Tibial nerve (tissue), 4 donors: ENCODE data around the gene STAT1. TPM values are rescaled to one million over a fixed set of nuclear protein-coding genes. Genes with fewer than 3 reads are reported as not detected.
A peak's percentile ranks its signal among the peaks of the same experiment; 100 is the strongest.
"Not testable (repeated sequence)": the region's sequence is repeated elsewhere in the genome, so short reads cannot be mapped to it uniquely, and the experiment has no call there.

ENCODE experiments used
- DNase-seq, 2 donors: peaks; one replicate each; pipeline ENCODE4 v3.0.0-alpha.2; 2019; ENCODE audit warnings: low spot score in 2 of 2
- H3K27ac ChIP-seq, 4 donors: fragments of 200-600 bp; sonication (generic) in 3 of 4; one replicate each; pipeline ENCODE4 v1.5.1; 2017 to 2019; ENCODE audit warnings: mild to moderate bottlenecking in 1 of 4
- H3K27me3 ChIP-seq, 2 donors: fragments of 200-600 bp; sonication (generic) in 1 of 2; one replicate each; pipeline versions ENCODE4 v1.5.1 to v1.6.0; 2017 to 2019
- H3K36me3 ChIP-seq, 3 donors: fragments of 200-600 bp; sonication (generic); one replicate each; pipeline ENCODE4 v1.5.1; 2018 to 2019
- H3K4me1 ChIP-seq, 4 donors: fragments of 200-600 bp; sonication (generic) in 3 of 4; one replicate each; pipeline ENCODE4 v1.5.1; 2017 to 2019
- H3K4me3 ChIP-seq, 4 donors: fragments of 200-600 bp; sonication (generic) in 3 of 4; one replicate each; pipeline ENCODE4 v1.5.1; 2017 to 2019; ENCODE audit warnings: mild to moderate bottlenecking in 1 of 4, moderate library complexity in 1 of 4
- H3K9me3 ChIP-seq, 4 donors: fragments of 200-600 bp; sonication (generic) in 3 of 4; one replicate each; pipeline ENCODE4 v1.5.1; 2017 to 2019
- EP300 ChIP-seq, 2 donors: sonication (generic); formaldehyde crosslinking; IDR thresholded peaks; one replicate each; pipeline ENCODE4 v1.6.1; 2017; ENCODE audit warnings: antibody characterized with exemption in 2 of 2, mild to moderate bottlenecking in 1 of 2
- POLR2A ChIP-seq, 2 donors: fragments of 450-650 bp; IDR thresholded peaks; one replicate each; pipeline ENCODE4 v1.6.1; 2017; ENCODE audit warnings: antibody characterized with exemption in 2 of 2, mild to moderate bottlenecking in 2 of 2, moderate library complexity in 2 of 2
- WGBS, 2 donors: methylation state at CpG; one replicate each; pipeline ENCODE4 v1.1.5; 2018; 5-methylcytosine and 5-hydroxymethylcytosine counted together
- total RNA-seq, 4 donors: library from RNA; depleted of rRNA; stranded (reverse); fragments of >200 nt; gene quantifications; one replicate each; pipeline ENCODE4 v1.1.0, GENCODE V29; 2016
- TF ChIP-seq, protein P1 (sequence below), 5 experiments: fragments of 200-600 bp in 3 of 5; fragments of 450-650 bp in 2 of 5; sonication (generic) in 3 of 5; IDR thresholded peaks; one replicate each; pipeline ENCODE4 v1.5.1; 2016 to 2019; ENCODE audit warnings: antibody characterized with exemption in 5 of 5, mild to moderate bottlenecking in 3 of 5, moderate library complexity in 2 of 5

Gene STAT1
- total RNA-seq, 4 donors from 2014 or later = 40.2 to 73.9 (median 65.6) TPM

DNA sequence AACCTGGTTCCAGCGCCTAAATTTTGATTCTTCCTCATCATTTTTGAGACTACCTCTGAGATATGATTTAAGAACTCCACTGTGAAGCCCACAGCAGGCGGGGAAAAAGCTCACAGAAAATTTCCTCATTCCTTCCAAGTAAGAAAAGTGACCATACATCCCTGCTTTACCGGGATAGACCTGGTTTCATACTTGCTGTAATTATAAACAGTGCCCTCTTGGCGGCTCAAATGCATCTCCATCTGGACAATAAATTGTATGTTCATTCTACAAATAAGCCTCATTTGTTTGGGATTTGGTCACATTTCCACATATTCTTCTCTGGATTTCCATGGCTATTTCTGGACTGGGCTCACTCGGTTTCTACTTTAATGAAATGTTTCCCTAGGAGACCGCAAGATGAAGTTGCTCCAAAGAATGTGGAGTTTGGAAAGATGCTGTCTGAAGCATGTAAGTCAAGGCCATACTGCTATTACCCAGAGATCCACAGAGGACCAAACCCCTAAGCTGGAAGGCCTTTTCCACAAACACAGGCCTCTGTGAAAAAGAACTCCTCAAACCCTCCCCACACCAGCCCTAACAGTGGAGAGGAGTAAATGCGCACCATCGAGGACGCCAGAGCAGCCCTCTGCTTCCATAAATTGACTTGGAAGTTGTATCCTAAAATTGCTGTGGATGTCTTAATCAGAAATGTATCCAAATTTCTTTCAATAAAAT is 13.9 kb downstream of the STAT1 start:
- H3K9me3 ChIP-seq = no peaks in the 10 kb centered on the region
- H3K4me3 ChIP-seq = no peak overlapping the region
- H3K36me3 ChIP-seq = peaks cover 2 to 100% (median 27%) of the 10 kb centered on the region in 3 donors
- no peak overlapping the region for H3K27ac ChIP-seq
- TF ChIP-seq, protein P1, sequence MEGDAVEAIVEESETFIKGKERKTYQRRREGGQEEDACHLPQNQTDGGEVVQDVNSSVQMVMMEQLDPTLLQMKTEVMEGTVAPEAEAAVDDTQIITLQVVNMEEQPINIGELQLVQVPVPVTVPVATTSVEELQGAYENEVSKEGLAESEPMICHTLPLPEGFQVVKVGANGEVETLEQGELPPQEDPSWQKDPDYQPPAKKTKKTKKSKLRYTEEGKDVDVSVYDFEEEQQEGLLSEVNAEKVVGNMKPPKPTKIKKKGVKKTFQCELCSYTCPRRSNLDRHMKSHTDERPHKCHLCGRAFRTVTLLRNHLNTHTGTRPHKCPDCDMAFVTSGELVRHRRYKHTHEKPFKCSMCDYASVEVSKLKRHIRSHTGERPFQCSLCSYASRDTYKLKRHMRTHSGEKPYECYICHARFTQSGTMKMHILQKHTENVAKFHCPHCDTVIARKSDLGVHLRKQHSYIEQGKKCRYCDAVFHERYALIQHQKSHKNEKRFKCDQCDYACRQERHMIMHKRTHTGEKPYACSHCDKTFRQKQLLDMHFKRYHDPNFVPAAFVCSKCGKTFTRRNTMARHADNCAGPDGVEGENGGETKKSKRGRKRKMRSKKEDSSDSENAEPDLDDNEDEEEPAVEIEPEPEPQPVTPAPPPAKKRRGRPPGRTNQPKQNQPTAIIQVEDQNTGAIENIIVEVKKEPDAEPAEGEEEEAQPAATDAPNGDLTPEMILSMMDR (IDR thresholded peaks at IDR 0.05) = no peak
- TF ChIP-seq POLR2A (IDR thresholded peaks at IDR 0.05) = no peak
- TF ChIP-seq EP300 (IDR thresholded peaks at IDR 0.05) = no peak
- 82 to 83% methylated on average over 9 of the region's 9 CpGs for WGBS, 2 donors
- no peaks in the 10 kb centered on the region for H3K4me1 ChIP-seq
- no peak for DNase-seq
- H3K27me3 ChIP-seq = no peaks in the 10 kb centered on the region

DNA sequence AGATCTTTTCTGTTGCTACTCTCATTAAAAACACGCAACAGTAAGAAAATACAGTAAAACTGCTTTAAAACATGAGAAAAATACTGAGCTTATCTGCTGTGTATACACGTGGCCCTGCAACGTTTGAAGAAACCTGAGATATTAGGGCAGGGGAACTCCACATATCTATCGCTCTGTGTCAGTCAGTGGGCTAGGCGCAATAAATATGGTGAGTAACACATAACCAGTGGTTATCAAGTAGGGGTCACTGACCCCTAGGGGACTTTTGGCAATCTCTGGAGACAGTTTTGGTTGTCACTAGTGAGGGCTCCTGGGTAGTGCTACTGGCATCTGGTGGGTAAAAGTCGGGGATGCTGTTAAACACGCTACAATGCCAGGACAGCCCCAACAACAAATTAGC is 14.9 kb downstream of the STAT1 start:
- Histone ChIP-seq H3K27ac (no peak overlapping the region), H3K4me3 (no peak overlapping the region), H3K4me1 (no peaks in the 10 kb centered on the region), H3K36me3 (peaks cover 2 to 100% (median 28%) of the 10 kb centered on the region in 3 donors), H3K27me3 (no peaks in the 10 kb centered on the region), H3K9me3 (no peaks in the 10 kb centered on the region)
- 91% methylated on average over 7 of the region's 7 CpGs for WGBS, 2 donors
- TF ChIP-seq EP300 (IDR thresholded peaks at IDR 0.05) = no peak
- TF ChIP-seq, protein P1 (IDR thresholded peaks at IDR 0.05) = no peak
- DNase-seq = no peak

DNA sequence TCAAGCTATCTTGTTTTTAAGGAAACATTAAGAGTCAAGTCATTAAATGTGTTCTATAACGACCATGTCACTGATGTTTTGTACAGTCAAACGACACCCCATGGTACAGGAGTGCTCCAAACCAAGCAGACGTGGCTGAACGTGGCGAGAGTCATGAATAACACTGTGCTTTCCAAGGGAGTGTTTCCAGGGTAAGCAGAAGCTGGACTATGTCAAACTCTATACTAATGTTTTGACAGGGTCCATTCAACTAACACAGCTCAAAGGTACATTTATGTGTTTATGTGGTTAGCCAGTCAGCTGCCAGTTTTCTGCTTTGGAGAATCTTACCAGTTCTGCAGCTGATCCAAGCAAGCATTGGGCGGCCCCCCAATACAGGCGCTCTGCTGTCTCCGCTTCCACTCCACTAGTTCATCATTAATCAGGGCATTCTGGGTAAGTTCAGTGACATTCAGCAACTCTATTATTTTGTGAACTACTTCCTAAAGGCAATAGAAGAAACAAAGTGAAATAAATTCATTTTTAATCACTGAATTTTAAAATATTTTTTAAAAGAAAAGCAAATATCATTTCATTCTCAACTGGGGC is 16.4 kb downstream of the STAT1 start:
- no peak for DNase-seq
- TF ChIP-seq POLR2A (IDR thresholded peaks at IDR 0.05) (no peak), EP300 (IDR thresholded peaks at IDR 0.05) (no peak)
- TF ChIP-seq, protein P1 (IDR thresholded peaks at IDR 0.05) = no peak
- H3K9me3 ChIP-seq = no peaks in the 10 kb centered on the region
- H3K27ac ChIP-seq = no peak overlapping the region
- no peaks in the 10 kb centered on the region for H3K27me3 ChIP-seq
- 82 to 86% methylated on average over 8 of the region's 8 CpGs for WGBS, 2 donors
- H3K36me3 ChIP-seq = peaks cover 0 to 100% (median 35%) of the 10 kb centered on the region in 3 donors
- no peak overlapping the region for H3K4me3 ChIP-seq
- no peaks in the 10 kb centered on the region for H3K4me1 ChIP-seq

DNA sequence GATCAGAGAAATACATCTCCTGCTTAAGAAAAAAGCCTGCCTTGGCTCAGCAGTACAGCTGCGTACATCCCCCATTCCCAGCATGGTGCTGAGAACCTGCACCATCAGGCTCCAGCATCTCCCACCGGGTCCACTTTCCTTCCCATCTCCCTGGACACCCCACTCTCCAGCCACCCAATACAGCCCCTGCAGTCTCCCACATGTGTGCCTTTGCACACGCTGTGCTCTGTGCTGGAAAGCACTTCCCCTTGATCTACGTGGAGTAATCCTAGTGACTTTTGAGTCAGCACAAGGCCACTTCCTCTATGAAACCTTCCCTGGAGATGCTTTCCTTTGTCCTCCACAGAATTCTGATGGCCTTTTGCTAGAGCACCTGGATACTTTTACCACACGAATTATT is 17.0 kb downstream of the STAT1 start:
- WGBS, 2 donors = 77 to 78% methylated on average over 5 of the region's 5 CpGs
- H3K4me1 ChIP-seq = no peaks in the 10 kb centered on the region
- no peak for DNase-seq
- H3K4me3 ChIP-seq = no peak overlapping the region
- H3K27me3 ChIP-seq = no peaks in the 10 kb centered on the region
- H3K36me3 ChIP-seq = peaks cover 0 to 100% (median 35%) of the 10 kb centered on the region in 3 donors
- no peaks in the 10 kb centered on the region for H3K9me3 ChIP-seq
- TF ChIP-seq, protein P1 (IDR thresholded peaks at IDR 0.05) = no peak
- no peak for TF ChIP-seq POLR2A (IDR thresholded peaks at IDR 0.05)
- H3K27ac ChIP-seq = no peak overlapping the region

DNA sequence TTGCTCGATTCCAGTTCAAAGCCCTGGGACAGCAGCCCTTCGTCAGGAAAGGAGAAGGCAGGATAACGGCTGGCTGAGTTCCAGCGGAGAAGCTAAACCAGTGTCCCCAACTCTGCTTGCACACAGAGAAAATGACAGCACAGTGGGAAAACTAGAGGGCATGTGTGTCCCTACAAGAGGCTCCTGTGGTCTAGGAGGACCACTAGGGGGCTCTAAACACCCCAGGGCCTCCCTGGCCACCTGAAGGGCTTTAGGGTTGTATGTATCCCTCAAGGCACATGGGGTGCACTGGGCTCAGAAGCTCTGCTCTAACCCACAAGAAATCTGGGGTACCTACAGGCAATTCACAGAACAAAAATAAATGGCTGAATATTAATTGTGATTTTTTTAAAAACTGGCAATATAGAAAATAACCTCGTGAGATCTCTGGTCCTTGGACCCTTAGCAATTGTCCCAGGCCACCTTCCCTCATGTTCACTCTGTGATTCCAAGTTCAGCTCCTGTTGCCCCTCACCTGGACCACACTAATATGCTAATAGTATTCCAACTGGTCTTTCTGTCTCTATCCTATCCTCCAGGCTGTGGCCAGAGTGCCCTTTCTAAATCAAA is 17.5 kb downstream of the STAT1 start:
- H3K36me3 ChIP-seq = peaks cover 0 to 100% (median 35%) of the 10 kb centered on the region in 3 donors

DNA sequence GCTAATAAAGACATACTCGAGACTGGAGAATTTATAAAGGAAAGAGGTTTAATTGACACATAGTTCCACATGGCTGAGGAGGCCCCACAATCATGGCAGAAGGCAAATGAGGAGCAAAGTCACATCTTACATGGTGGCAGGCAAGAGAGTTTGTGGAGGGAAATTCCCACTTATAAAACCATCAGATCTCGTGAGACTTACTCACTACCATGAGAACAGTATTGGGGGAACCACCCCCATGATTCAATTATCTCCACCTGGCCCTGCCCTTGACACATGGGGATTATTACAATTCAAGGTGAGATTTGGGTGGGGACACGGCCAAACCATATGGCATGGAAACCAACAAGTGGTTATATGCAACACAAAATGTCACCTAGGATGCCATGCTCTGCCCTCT is 18.7 kb downstream of the STAT1 start:
- peaks cover 0 to 100% (median 38%) of the 10 kb centered on the region in 3 donors for H3K36me3 ChIP-seq
- not testable (repeated sequence) for DNase-seq

More for the DNA sequence above, 17.5 kb downstream of the STAT1 start:
- Histone ChIP-seq H3K4me3 (no peak overlapping the region), H3K4me1 (no peaks in the 10 kb centered on the region), H3K27me3 (no peaks in the 10 kb centered on the region), H3K27ac (no peak overlapping the region), H3K9me3 (no peaks in the 10 kb centered on the region)
- TF ChIP-seq POLR2A (IDR thresholded peaks at IDR 0.05) = no peak
- TF ChIP-seq, protein P1 (IDR thresholded peaks at IDR 0.05) = peak in 3 of 5 experiments; percentile 20 to 35 (median 20)
- TF ChIP-seq EP300 (IDR thresholded peaks at IDR 0.05) = no peak
- no peak for DNase-seq
- WGBS, 2 donors = 85 to 90% methylated on average over 5 of the region's 5 CpGs

More for the DNA sequence above, 18.7 kb downstream of the STAT1 start:
- H3K4me3 ChIP-seq, H3K4me1 ChIP-seq, H3K9me3 ChIP-seq, H3K27me3 ChIP-seq, H3K27ac ChIP-seq: not testable (repeated sequence)
- 63 to 78% methylated on average over 3 of the region's 3 CpGs for WGBS, 2 donors
